ENCODE measurements around the gene KRT16.

Gene KRT16

DNA sequence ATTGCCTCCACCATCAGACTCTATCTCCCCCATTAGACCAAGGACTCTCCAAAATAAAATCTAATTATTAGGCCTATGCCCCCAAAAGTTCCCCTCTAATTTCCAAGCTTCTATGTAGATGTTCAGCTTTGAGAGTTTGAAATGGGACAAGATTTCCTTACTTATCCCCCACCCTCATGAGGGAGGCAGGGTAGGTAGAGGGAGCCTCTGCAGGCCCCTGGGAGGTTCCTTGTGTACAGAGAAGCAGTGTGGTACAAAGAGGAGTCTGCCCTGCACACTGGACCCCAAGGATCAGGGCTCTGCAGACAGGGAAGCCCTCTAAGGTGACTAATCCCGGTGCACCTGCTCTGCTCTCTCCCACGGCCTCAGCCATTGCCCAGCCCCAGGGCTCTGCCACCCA is 9.3 kb upstream of the KRT16 start:
- TF ChIP-seq ZBTB7A (IDR thresholded peaks at IDR 0.05; ENCODE audit: low read depth) (no peak), TCF12 (IDR thresholded peaks at IDR 0.05; ENCODE audit: low read depth) (no peak), NFIC (IDR thresholded peaks at IDR 0.05) (no peak), FOXM1 (IDR thresholded peaks at IDR 0.05; ENCODE audit: borderline replicate concordance, low read depth) (no peak)

- TF ChIP-seq, protein P1, sequence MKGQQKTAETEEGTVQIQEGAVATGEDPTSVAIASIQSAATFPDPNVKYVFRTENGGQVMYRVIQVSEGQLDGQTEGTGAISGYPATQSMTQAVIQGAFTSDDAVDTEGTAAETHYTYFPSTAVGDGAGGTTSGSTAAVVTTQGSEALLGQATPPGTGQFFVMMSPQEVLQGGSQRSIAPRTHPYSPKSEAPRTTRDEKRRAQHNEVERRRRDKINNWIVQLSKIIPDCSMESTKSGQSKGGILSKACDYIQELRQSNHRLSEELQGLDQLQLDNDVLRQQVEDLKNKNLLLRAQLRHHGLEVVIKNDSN (IDR thresholded peaks at IDR 0.05) = no peak
- TF ChIP-seq TAF1 (IDR thresholded peaks at IDR 0.05; ENCODE audit: low read depth) (no peak), RAD21 (IDR thresholded peaks at IDR 0.05; ENCODE audit: low read depth) (no peak)
Observed at GRCh38 chr17:41620583-41621434, 8.2 kb upstream of the KRT16 start.

- TF ChIP-seq, protein P2, sequence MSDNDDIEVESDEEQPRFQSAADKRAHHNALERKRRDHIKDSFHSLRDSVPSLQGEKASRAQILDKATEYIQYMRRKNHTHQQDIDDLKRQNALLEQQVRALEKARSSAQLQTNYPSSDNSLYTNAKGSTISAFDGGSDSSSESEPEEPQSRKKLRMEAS (IDR thresholded peaks at IDR 0.05) = no peak
- TF ChIP-seq YY1 (IDR thresholded peaks at IDR 0.05; ENCODE audit: low read depth) = no peak
- no peak for TF ChIP-seq TAF1 (IDR thresholded peaks at IDR 0.05; ENCODE audit: low read depth)
Observed at GRCh38 chr17:41619036-41619926, 6.7 kb upstream of the KRT16 start.

- TF ChIP-seq FOXM1 (IDR thresholded peaks at IDR 0.05; ENCODE audit: borderline replicate concordance, low read depth) = no peak
- TF ChIP-seq TCF12 (IDR thresholded peaks at IDR 0.05; ENCODE audit: low read depth) = no peak
- TF ChIP-seq TAF1 (IDR thresholded peaks at IDR 0.05; ENCODE audit: low read depth) = no peak
Observed at GRCh38 chr17:41618341-41619035, 5.9 kb upstream of the KRT16 start.

DNA sequence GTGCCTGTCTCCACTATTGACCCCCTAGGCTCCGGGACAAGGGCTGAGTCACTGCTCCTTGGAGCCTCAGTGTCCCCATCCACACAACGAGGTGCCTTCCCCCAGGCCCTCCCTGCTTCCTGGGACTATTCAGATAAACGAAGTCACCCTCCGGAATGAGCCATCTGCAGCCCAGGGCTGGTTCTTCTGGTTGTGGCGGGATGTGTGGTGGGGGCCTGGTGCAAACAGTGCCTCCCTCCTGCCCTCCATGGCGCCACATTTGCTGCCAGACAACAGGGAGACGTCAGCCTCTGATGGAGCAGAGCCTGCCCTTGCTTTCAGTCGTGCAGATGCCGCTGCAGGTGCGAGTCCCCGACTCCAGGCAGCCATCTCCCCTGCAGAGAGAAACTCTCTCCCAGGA is 5.1 kb upstream of the KRT16 start:
- TF ChIP-seq ZBTB7A (IDR thresholded peaks at IDR 0.05; ENCODE audit: low read depth) (no peak), YY1 (IDR thresholded peaks at IDR 0.05; ENCODE audit: low read depth) (no peak), TAF1 (IDR thresholded peaks at IDR 0.05; ENCODE audit: low read depth) (no peak), TEAD4 (IDR thresholded peaks at IDR 0.05) (no peak), CEBPB (IDR thresholded peaks at IDR 0.05) (no peak), FOXM1 (IDR thresholded peaks at IDR 0.05; ENCODE audit: borderline replicate concordance, low read depth) (no peak), NFIC (IDR thresholded peaks at IDR 0.05) (no peak), TCF12 (IDR thresholded peaks at IDR 0.05; ENCODE audit: low read depth) (no peak), EP300 (IDR thresholded peaks at IDR 0.05; ENCODE audit: borderline replicate concordance) (no peak), RAD21 (IDR thresholded peaks at IDR 0.05; ENCODE audit: low read depth) (no peak), REST (IDR thresholded peaks at IDR 0.05; ENCODE audit: low read depth) (no peak), CREB1 (IDR thresholded peaks at IDR 0.05; ENCODE audit: low read depth) (no peak), EGR1 (IDR thresholded peaks at IDR 0.05) (no peak)
- TF ChIP-seq, protein P1 (IDR thresholded peaks at IDR 0.05) = no peak
- TF ChIP-seq, protein P2 (IDR thresholded peaks at IDR 0.05) = no peak

GRCh38 chr17:41617136-41617535 is 4.6 kb upstream of the KRT16 start:
- TF ChIP-seq ZBTB7A (IDR thresholded peaks at IDR 0.05; ENCODE audit: low read depth) (no peak), TEAD4 (IDR thresholded peaks at IDR 0.05) (no peak), FOXM1 (IDR thresholded peaks at IDR 0.05; ENCODE audit: borderline replicate concordance, low read depth) (no peak), NFIC (IDR thresholded peaks at IDR 0.05) (no peak), EGR1 (IDR thresholded peaks at IDR 0.05) (no peak), CEBPB (IDR thresholded peaks at IDR 0.05) (no peak), YY1 (IDR thresholded peaks at IDR 0.05; ENCODE audit: low read depth) (no peak), TCF12 (IDR thresholded peaks at IDR 0.05; ENCODE audit: low read depth) (no peak), CREB1 (IDR thresholded peaks at IDR 0.05; ENCODE audit: low read depth) (no peak), REST (IDR thresholded peaks at IDR 0.05; ENCODE audit: low read depth) (no peak)
- TF ChIP-seq, protein P2 (IDR thresholded peaks at IDR 0.05) = no peak
